GM12892 (cell line): ENCODE measurements around the gene PLBD2.

Experiments
- DNase-seq: peaks from one replicate; pipeline ENCODE4 v3.0.0; 2011; ENCODE audit not compliant: insufficient read length
- FAIRE-seq: peaks from 2 replicates; lab custom pipeline; 2011; peaks lifted over from hg19 to GRCh38; lab: Jason Lieb, UNC
- POLR2A ChIP-seq: IDR thresholded peaks from 2 replicates; pipeline ENCODE4 v1.6.1; 2011; ENCODE audit warnings: low read depth, low read length, control low read depth
- POLR2AphosphoS5 ChIP-seq: IDR thresholded peaks from 2 replicates; pipeline ENCODE4 v1.6.1; 2011; ENCODE audit warnings: low read depth, low read length, control low read depth
- TAF1 ChIP-seq: IDR thresholded peaks from 2 replicates; pipeline ENCODE4 v1.6.1; 2011; ENCODE audit warnings: low read depth, mild to moderate bottlenecking, control low read depth, low read length, borderline replicate concordance

The PLBD2 gene

DNA sequence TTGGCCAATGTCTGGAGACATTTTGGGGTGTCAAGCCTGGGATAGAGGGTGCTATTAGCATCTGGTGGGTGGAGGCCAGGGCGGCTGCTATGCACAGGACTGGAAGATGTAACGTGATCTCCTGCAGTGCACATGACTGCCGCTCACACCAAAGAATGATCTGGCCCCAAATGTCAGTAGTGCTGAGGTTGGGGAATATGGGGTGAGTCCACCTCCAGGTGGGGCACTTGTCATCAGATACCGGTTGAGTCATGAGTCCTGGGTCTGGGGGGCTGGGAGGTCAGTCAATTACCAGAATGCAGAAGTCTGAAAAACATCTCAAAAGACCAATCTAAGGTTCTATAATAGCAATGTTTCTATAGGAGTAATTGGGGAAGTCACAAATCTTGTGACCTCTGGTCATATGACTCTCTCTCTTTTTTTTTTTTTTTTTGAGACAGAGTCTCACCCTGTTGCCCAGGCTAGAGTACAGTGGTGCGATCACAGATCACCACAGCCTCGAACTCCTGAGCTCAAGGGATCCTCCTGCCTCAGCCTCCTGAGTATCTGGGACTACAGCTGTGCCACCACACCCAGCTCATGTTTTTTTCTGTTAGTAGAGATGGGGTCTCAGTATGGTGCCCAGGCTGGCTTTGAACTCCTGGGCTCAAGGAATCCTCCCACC is 57.8 kb downstream of the PLBD2 start:
- DNase-seq = no peak
- no peak for FAIRE-seq
- no peak for TF ChIP-seq POLR2A
- TF ChIP-seq POLR2AphosphoS5 = no peak
- TF ChIP-seq TAF1 = no peak

DNA sequence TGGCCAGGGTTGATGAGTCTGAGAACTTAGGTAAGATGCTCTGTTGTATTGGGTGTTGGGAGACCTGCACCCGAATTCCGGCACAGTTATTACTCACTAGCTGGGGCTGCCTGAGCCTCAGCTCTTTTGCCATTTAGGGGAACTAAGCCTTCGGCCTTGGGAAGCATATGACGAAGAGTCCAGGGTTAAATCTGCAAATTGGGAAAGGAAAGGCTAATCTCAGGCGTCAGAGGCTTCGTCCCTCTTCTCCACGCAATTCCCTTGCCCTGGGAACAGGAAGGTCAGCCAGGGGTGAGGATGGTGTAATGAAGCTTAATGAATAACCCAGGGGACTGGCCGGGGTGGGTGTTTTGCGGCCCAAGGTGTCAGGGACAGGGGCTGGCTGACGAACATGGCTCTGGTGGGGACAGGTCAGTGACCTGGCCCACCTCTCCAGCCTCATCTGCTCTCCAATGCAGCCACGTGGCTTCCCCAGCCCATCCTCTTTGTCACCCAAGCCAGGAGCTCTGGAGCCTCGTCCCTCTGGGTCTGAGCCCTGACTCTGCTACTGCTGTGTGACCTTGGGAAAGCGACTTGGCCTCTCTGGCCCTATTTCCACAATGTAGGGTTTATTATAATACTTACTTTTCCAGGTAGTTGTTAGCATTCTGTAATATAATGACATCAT is 60.0 kb downstream of the PLBD2 start:
- TF ChIP-seq POLR2A (no peak), POLR2AphosphoS5 (no peak), TAF1 (no peak)
- FAIRE-seq (no peak), DNase-seq (no peak)

DNA sequence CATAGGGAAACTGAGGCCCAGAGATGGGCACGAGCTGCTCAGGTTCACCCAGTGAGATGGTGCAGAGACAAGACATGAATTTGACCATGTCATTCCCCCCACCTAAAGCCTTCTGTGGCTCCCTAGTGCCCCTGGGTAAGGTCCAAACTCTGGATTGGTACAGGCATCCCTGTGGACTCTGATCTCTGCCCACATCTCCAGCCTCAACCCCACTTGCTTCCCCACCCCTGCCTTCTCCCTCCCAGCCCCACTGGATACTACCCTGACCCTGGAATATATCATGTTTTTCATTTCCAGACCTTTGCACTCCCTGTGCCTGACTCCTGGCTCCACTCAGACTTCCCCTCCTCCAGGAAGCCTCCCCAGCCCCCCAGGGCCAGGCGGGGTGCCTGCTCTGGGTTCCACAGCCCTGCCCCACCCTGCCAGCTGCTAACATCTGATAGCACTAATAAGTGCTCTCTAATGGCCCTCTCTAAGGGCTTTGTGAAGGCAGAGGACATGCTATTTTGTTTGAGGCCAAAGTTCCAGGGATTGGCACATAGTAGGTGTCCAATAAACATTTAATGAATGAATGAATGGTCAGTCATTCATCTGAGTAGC is 62.7 kb downstream of the PLBD2 start:
- no peak for DNase-seq
- TF ChIP-seq POLR2A (no peak), TAF1 (no peak), POLR2AphosphoS5 (no peak)
- no peak for FAIRE-seq

DNA sequence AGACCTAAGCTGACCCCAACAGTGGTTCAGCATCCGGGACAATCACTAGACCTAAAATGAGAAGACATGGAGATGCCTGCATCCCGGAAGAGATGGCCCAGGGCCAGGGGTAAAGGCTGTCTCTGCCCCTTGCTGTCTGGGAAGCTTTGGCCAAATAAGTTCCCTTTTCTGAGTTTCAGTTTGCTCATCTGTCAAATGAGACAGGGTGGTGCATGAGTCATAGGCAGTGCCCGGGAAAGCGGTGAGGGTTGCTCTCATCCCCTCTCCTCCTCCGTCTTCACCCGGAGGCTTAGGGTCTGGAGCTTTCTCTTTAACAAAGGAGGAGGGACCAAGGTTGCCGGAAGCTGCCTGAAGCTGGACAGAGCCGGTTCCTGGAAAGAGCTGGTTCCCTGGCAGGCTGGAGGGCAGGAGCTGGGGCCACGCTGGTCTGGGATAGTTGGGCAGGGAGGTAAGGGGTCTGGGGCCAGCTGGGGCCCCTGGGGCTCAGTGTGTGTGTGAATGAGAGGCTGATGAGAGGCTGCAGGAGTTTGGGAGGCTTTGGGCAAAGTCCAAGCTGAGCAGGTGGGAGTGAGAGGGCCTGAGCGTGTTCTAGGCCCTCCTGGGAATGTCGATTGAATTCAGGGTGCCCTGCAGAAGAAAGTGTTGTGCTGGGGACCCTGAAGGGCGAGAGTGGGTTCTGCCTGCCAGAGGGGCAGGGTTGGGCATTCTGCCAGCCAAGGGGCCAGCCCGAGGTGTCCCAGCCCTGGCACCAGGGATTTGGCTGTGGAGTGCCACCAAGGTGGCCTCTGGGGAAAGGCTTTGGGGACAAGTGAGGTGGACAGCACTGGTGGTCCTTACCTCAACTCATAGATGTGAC is 63.9 kb downstream of the PLBD2 start, which contains the start of gene SDSL:
Gene SDSL, plus strand, starts transcription at position 351 of the 856 bp plus-strand sequence. CDS start 5,603 bp downstream, outside the sequence.
- 0 out of 2 replicates have a peak, but pooled peaks have one; percentile 6 for TF ChIP-seq TAF1
- TF ChIP-seq POLR2A = no peak
- no peak for TF ChIP-seq POLR2AphosphoS5
- no peak for FAIRE-seq
- peak; percentile 50 for DNase-seq

DNA sequence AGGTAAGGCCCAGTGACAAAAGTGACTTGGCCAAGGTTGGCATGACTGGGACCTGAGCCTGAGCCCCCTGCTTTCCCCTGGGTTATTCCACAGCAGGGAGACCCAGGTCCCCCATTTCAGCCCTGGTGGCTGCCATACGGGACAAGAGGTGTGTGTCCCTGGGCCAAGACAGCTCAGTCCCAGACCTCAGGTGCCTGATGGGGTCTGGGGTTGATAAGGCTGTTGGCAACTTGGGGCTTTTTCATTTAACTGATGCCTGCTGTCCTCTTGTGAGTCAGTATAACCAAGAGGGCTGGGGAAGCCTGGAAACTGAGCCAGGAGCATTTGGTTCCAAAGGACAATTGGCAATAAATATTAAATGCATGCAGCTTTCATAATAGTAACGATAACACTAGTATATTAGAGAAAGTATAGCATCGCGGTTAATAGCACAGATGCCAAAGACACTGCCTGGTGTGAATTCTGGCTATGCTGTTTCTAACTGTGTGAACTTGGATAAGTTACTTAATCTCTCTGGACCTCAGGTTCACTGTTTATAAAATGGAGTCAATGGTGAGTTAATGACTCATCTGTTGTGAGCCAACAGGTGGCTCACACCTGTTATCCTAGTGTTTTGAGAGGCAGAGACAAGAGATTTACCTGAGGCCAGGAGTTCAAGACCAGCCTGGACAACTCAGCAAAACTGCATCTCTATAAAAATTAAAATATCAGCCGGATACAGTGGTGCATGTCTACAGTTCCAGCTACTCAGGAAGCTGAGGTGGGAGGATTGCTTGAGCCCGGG is 64.7 kb downstream of the PLBD2 start:
- FAIRE-seq = no peak
- TF ChIP-seq POLR2AphosphoS5 (no peak), TAF1 (no peak), POLR2A (no peak)
- no peak for DNase-seq

DNA sequence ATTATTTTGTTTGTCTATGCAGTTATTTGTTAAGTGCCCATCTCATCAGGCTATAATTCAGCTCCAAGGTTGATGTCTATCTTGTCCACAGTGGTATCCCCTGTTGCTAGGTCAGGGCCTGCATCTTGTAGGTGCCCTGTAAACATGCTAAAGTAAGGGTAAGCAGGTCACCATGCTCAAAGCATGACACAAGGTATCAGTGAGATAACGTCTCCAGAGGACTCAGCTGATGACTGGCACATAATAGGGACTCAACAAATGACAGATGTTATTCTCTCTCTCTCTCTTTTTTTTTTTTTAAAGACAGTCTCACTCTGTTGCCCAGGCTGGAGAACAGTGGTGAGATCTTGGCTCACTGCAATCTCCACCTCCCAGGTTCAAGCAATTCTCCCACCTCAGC is 66.1 kb downstream of the PLBD2 start:
- DNase-seq = no peak
- TF ChIP-seq POLR2A = no peak
- no peak for TF ChIP-seq TAF1
- TF ChIP-seq POLR2AphosphoS5 = no peak
- no peak for FAIRE-seq

DNA sequence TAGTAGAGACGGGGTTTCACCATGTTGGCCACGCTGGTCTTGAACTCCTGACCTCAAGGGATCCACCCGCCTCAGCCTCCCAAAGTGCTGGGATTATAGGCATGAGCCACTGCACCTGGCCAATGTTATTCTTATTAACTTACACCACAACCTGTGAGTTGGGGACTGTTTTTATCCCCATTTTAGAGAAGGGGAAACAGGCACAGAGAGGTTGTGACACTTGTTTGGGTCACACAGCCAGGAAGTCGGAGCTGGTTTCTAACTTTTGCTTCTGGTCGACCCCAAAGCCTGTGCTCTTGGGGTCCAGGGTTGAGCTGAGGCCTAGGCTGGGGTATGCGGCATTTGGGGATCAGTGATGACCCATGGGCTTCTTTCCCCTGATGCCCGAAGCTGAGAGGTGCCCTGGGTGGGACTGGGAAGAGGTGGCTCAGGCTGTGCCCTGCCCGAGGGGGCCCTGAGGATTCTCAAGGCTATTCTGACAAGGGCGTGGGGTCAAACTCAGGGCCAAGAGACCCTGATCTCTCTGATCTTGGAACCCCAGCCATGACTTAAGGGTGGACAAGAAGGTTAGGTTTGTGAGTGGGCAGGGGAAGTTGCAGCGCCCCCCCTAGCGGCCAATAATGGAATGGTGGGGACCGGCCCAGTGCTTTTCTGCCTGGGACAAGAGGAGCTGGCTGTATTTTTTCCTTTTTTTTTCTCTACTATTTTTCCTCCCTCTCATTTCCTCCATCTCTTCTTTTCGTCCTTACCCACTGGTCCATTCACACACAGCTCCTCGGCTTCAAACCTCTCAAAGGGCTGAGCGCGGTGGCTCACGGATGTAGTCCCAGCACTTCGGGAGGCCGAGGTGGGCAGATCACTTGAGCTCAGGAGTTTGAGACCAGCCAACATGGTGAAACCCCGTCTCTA is 66.8 kb downstream of the PLBD2 start:
- peak; percentile 50 for DNase-seq
- no peak for FAIRE-seq
- TF ChIP-seq POLR2A (no peak), POLR2AphosphoS5 (no peak), TAF1 (no peak)

DNA sequence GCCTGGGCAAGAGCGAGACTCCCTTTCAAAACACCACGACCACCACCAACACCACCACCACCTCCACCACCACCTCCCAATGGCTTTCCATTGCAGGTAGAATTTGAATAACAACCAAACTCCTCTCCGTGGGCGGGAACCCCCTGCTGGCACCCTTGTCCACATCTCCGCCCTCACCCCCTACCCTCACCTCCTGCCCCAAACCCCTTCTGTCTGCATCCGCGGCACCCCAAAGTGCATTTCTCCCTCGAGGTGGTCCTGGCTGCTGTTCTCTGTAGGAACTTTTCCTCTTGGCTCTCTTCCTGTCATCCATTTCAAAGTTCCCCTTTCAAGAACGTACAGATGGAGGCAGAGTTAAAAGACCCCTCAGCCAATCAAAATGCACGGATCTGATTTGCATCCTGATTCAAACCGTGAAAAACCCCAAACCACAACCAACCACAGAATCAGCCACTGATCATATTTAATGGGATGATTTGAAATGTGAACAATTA is 67.6 kb downstream of the PLBD2 start:
- FAIRE-seq (no peak), DNase-seq (no peak)
- TF ChIP-seq POLR2A (no peak), TAF1 (no peak), POLR2AphosphoS5 (no peak)

DNA sequence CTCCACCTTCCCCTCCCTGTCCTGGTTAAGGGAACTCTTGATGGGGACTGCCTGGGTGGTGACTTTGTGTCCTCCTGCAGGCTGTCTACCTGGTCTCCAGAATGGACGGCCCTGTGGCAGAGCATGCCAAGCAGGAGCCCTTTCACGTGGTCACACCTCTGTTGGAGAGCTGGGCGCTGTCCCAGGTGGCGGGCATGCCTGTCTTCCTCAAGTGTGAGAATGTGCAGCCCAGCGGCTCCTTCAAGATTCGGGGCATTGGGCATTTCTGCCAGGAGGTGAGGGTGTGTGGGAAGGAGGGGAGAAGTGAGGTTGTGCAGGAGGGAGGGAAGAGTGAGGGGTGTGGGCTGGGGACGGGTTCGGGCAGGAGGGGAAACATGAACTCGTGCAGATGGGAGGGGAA is 69.5 kb downstream of the PLBD2 start:
- no peak for DNase-seq
- no peak for FAIRE-seq
- TF ChIP-seq POLR2A (no peak), POLR2AphosphoS5 (no peak), TAF1 (no peak)

DNA sequence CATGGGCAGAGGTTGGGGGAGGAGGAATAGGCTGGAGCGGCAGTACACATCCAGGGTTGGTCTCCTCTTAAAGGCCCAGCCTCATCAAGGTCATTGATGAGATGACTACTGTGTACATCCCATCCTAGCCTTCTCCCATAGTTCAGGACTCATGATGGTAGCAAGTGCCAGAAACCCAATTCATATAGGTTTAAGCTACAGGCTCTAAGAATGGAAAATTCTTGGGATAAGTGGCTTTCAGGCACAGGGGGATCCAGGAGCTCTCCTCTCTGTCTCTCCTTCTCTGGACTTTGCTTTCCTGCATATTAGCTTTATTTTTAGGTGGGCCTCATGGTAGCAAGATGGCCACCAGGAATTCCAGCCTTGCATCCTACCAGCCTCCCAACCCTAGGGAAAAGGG is 70.1 kb downstream of the PLBD2 start:
- DNase-seq (no peak), FAIRE-seq (no peak)

DNA sequence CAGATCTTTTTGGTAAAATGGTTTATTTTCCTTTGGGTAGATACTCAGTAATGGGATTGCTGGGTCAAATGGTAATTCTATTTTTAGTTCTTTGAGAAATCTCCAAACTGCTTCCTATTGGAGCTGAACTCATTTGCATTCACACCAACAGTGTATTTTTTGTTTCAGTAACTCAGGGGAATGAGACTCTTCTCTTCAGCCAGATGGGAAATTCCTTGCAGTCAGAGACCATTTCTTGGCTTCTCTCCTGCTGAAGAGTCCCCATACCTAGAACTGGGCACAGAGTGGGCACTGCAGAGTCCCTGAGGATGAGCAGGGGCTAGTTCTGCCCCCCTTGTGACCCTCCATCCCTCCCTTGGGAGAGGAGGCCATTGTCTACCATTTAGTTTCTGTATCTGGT is 74.6 kb downstream of the PLBD2 start:
- FAIRE-seq (no peak), DNase-seq (no peak)
- TF ChIP-seq TAF1 (no peak), POLR2A (no peak), POLR2AphosphoS5 (no peak)

More for the DNA sequence above, 70.1 kb downstream of the PLBD2 start:
- TF ChIP-seq POLR2A (no peak), POLR2AphosphoS5 (no peak), TAF1 (no peak)
